A549 (cell line): Measurements from ENCODE around the gene CCDC187. TPM values are rescaled to one million over a fixed set of nuclear protein-coding genes. Genes with fewer than 3 reads are reported as not detected.

ENCODE experiments used
- ATAC-seq, 2 experiments: fragments of 200-7000 bp in 1 of 2; fragments of >200 bp in 1 of 2; cut with Nextera tagmentation in 1 of 2; cut with Tn5 transposase in 1 of 2; 3 replicates each; pipeline versions ENCODE4 v1.8.0 to v1.9.1; 2018 to 2020; ENCODE audit warnings: mild to moderate bottlenecking in 1 of 2, moderate library complexity in 1 of 2
- CTCF ChIA-PET: fragments of 300-600 bp; sonication (Branson Sonifier 250); formaldehyde crosslinking; extraction: SDS; loops from one replicate; lab custom pipeline; 2021; ENCODE audit warnings: antibody characterized with exemption, inconsistent platforms; lab: Yijun Ruan, JAX
- POLR2A ChIA-PET: fragments of 350-600 bp; formaldehyde crosslinking; extraction: SDS; loops from one replicate; lab custom pipeline; 2021; ENCODE audit warnings: antibody characterized with exemption, inconsistent platforms; lab: Yijun Ruan, JAX
- DNase-seq, 2 experiments: peaks; one replicate each; pipeline versions ENCODE4 v3.0.0 to v3.0.0-alpha.2; 2011 to 2016; ENCODE audit warnings: low read depth in 1 of 2, low spot score in 1 of 2
- FAIRE-seq: peaks from 2 replicates; lab custom pipeline; 2011; peaks lifted over from hg19 to GRCh38; lab: Jason Lieb, UNC
- H3K27ac ChIP-seq, 2 experiments: fragments of >200 bp; sonication (Bioruptor Twin); formaldehyde crosslinking; 3 replicates each; pipeline ENCODE4 v1.5.1; 2016 to 2017
- H3K4me1 ChIP-seq: fragments of >200 bp; sonication (Bioruptor Twin); formaldehyde crosslinking; 3 replicates; pipeline ENCODE4 v1.6.1; 2016
- H3K4me2 ChIP-seq: fragments of >200 bp; sonication (Bioruptor Twin); formaldehyde crosslinking; 3 replicates; pipeline ENCODE4 v1.6.1; 2016
- H3K4me3 ChIP-seq: fragments of >200 bp; sonication (Bioruptor Twin); formaldehyde crosslinking; 3 replicates; pipeline ENCODE4 v1.5.1; 2016
- H3K9me3 ChIP-seq: fragments of >200 bp; sonication (Bioruptor Twin); formaldehyde crosslinking; 3 replicates; pipeline ENCODE4 v1.6.1; 2016
- BCL3 ChIP-seq: fragments of >200 bp; sonication (Bioruptor Twin); formaldehyde crosslinking; IDR thresholded peaks from 3 replicates; pipeline ENCODE4 v1.6.1; 2016
- BHLHE40 ChIP-seq: IDR thresholded peaks from 2 replicates; pipeline ENCODE4 v1.6.1; 2012; ENCODE audit warnings: low read depth, low read length, inconsistent platforms
- CBX2 ChIP-seq: fragments of 200-600 bp; sonication (generic); IDR thresholded peaks from 2 replicates; pipeline ENCODE4 v1.6.1; 2016; ENCODE audit warnings: low read depth, mild to moderate bottlenecking, borderline replicate concordance
- CBX8 ChIP-seq: fragments of 200-600 bp; sonication (generic); IDR thresholded peaks from 2 replicates; pipeline ENCODE4 v1.6.1; 2016
- CEBPB ChIP-seq, 2 experiments: fragments of >200 bp in 1 of 2; sonication (Bioruptor Twin) in 1 of 2; formaldehyde crosslinking in 1 of 2; IDR thresholded peaks; 2 replicates each; pipeline ENCODE4 v1.6.1; 2012 to 2016
- E2F6 ChIP-seq: IDR thresholded peaks from 2 replicates; pipeline ENCODE4 v1.6.1; 2012; ENCODE audit warnings: low read depth, borderline replicate concordance
- EHF ChIP-seq: fragments of 250-450 bp; sonication (Bioruptor Pico); IDR thresholded peaks from 2 replicates; pipeline ENCODE4 v1.5.0; 2020; ENCODE audit warnings: mild to moderate bottlenecking
- EP300 ChIP-seq, 2 experiments: fragments of >200 bp; sonication (Bioruptor Twin); formaldehyde crosslinking; IDR thresholded peaks; 2 replicates in 1 of 2; 3 replicates in 1 of 2; pipeline ENCODE4 v1.6.1; 2016 to 2017
- ESRRA ChIP-seq: fragments of 150-350 bp; IDR thresholded peaks from 2 replicates; pipeline ENCODE4 v1.6.1; 2014; ENCODE audit warnings: mild to moderate bottlenecking, low read length, borderline replicate concordance
- FOSB ChIP-seq: fragments of 250-450 bp; sonication (Bioruptor Pico); IDR thresholded peaks from 2 replicates; pipeline ENCODE4 v1.5.0; 2020; ENCODE audit warnings: mild to moderate bottlenecking, moderate library complexity
- FOSL2 ChIP-seq, 2 experiments: fragments of 450-650 bp in 1 of 2; fragments of >200 bp in 1 of 2; sonication (Bioruptor Twin) in 1 of 2; formaldehyde crosslinking; IDR thresholded peaks; 2 replicates each; pipeline versions ENCODE4 v1.5.0 to v1.6.1; 2016 to 2020; ENCODE audit warnings: mild to moderate bottlenecking in 1 of 2, moderate library complexity in 1 of 2
- FOXS1 ChIP-seq: fragments of 250-450 bp; sonication (Bioruptor Pico); IDR thresholded peaks from 2 replicates; pipeline ENCODE4 v1.5.0; 2020; ENCODE audit warnings: mild to moderate bottlenecking, moderate library complexity
- HES2 ChIP-seq: fragments of >200 bp; sonication (Bioruptor Twin); formaldehyde crosslinking; IDR thresholded peaks from 2 replicates; pipeline ENCODE4 v1.6.1; 2016
- HEYL ChIP-seq: fragments of 250-450 bp; sonication (Bioruptor Pico); IDR thresholded peaks from 2 replicates; pipeline ENCODE4 v1.8.0; 2021; ENCODE audit warnings: mild to moderate bottlenecking, moderate library complexity
- HOXA7 ChIP-seq: fragments of 250-450 bp; sonication (Bioruptor Pico); IDR thresholded peaks from 2 replicates; pipeline ENCODE4 v1.5.0; 2020; ENCODE audit warnings: mild to moderate bottlenecking, moderate library complexity
- HOXB13 ChIP-seq: fragments of 250-450 bp; sonication (Bioruptor Pico); IDR thresholded peaks from 2 replicates; pipeline ENCODE4 v1.5.0; 2020; ENCODE audit warnings: low read depth, mild to moderate bottlenecking, moderate library complexity
- HOXB5 ChIP-seq: fragments of 250-450 bp; sonication (Bioruptor Pico); IDR thresholded peaks from 2 replicates; pipeline ENCODE4 v1.5.0; 2020; ENCODE audit warnings: mild to moderate bottlenecking, moderate library complexity
- JUN ChIP-seq, 2 experiments: fragments of >200 bp; sonication (Bioruptor Twin); formaldehyde crosslinking; IDR thresholded peaks; 2 replicates in 1 of 2; 3 replicates in 1 of 2; pipeline ENCODE4 v1.6.1; 2016 to 2017
- JUNB ChIP-seq: fragments of >200 bp; sonication (Bioruptor Twin); formaldehyde crosslinking; IDR thresholded peaks from 2 replicates; pipeline ENCODE4 v1.6.1; 2016
- KDM5A ChIP-seq: fragments of 200-600 bp; sonication (generic); IDR thresholded peaks from 2 replicates; pipeline ENCODE4 v1.6.1; 2016; ENCODE audit warnings: antibody characterized with exemption, mild to moderate bottlenecking
- MAZ ChIP-seq: fragments of 150-350 bp; IDR thresholded peaks from 2 replicates; pipeline ENCODE4 v1.6.1; 2014; ENCODE audit warnings: antibody characterized with exemption, low read depth, low read length, borderline replicate concordance
- NPAS2 ChIP-seq: fragments of 250-450 bp; sonication (Bioruptor Pico); IDR thresholded peaks from 2 replicates; pipeline ENCODE4 v1.8.0; 2022; ENCODE audit warnings: mild to moderate bottlenecking, moderate library complexity, borderline replicate concordance
- NR3C1 ChIP-seq: fragments of >200 bp; sonication (Bioruptor Twin); formaldehyde crosslinking; IDR thresholded peaks from 3 replicates; pipeline ENCODE4 v1.6.1; 2017
- PBX3 ChIP-seq: IDR thresholded peaks from 2 replicates; pipeline ENCODE4 v1.6.1; 2012
- PHF8 ChIP-seq: fragments of 200-600 bp; sonication (generic); IDR thresholded peaks from 2 replicates; pipeline ENCODE4 v1.6.1; 2016; ENCODE audit warnings: low read depth, mild to moderate bottlenecking, antibody characterized with exemption, moderate library complexity, borderline replicate concordance
- RAD21 ChIP-seq, 2 experiments: fragments of >200 bp in 1 of 2; sonication (Bioruptor Twin) in 1 of 2; formaldehyde crosslinking in 1 of 2; IDR thresholded peaks in 1 of 2; conservative IDR thresholded peaks in 1 of 2; 2 replicates in 1 of 2; 3 replicates in 1 of 2; pipeline ENCODE4 v1.6.1; 2012 to 2018; ENCODE audit warnings: inconsistent platforms in 1 of 2
- RARB ChIP-seq: fragments of 250-450 bp; sonication (Bioruptor Pico); IDR thresholded peaks from 2 replicates; pipeline ENCODE4 v1.8.0; 2021; ENCODE audit warnings: mild to moderate bottlenecking, moderate library complexity
- SMC3 ChIP-seq: fragments of >200 bp; sonication (Bioruptor Twin); formaldehyde crosslinking; IDR thresholded peaks from 3 replicates; pipeline ENCODE4 v1.6.1; 2018; ENCODE audit warnings: inconsistent platforms
- SREBF2 ChIP-seq: fragments of 450-650 bp; IDR thresholded peaks from 2 replicates; pipeline ENCODE4 v1.6.1; 2014; ENCODE audit warnings: mild to moderate bottlenecking, moderate library complexity
- TFCP2L1 ChIP-seq: fragments of 250-450 bp; sonication (Bioruptor Pico); IDR thresholded peaks from 2 replicates; pipeline ENCODE4 v1.5.0; 2021; ENCODE audit warnings: mild to moderate bottlenecking
- ZC3H11A ChIP-seq: fragments of 450-650 bp; IDR thresholded peaks from 2 replicates; pipeline ENCODE4 v1.6.1; 2014; ENCODE audit warnings: antibody characterized with exemption, mild to moderate bottlenecking
- ZNF302 ChIP-seq: fragments of 250-450 bp; sonication (Bioruptor Pico); IDR thresholded peaks from 2 replicates; pipeline ENCODE4 v1.9.0; 2021; ENCODE audit warnings: inconsistent platforms, mild to moderate bottlenecking, moderate library complexity
- ZSCAN20 ChIP-seq: fragments of 250-450 bp; sonication (Bioruptor Pico); IDR thresholded peaks from 2 replicates; pipeline ENCODE4 v1.8.0; 2022; ENCODE audit warnings: mild to moderate bottlenecking, moderate library complexity
- WGBS: methylation state at CpG from one replicate; pipeline ENCODE4 v1.1.6; 2017; ENCODE audit errors: missing lambda C conversion rate; 5-methylcytosine and 5-hydroxymethylcytosine counted together
- polyA plus RNA-seq, 4 experiments: library from polyadenylated mRNA; depleted of rRNA in 3 of 4; stranded (reverse); fragments of >200 nt; fragmentation: RNase III in 1 of 4; extraction: RNeasy Plus Mini Kit Qiagen cat#74134 plus additional on column Dnase treatment in 1 of 4; gene quantifications; 2 replicates in 3 of 4; 3 replicates in 1 of 4; pipeline ENCODE4 v1.2.3, GENCODE V29; 2011 to 2017

Gene CCDC187
- polyA plus RNA-seq, 2 of the 4 experiments (the other 2 are of a cell fraction): under 0.01 TPM; not detected in 1

GRCh38 chr9:136305804-136306203 lies 1.9 kb upstream of the CCDC187 start:
- ATAC-seq (peak; percentile 42 to 48; a peak in 5 of 6 replicates), DNase-seq (no peak), FAIRE-seq (no peak)
- Histone ChIP-seq H3K4me2 (no peak overlapping the region), H3K9me3 (no peaks in the 10 kb centered on the region), H3K4me1 (no peaks in the 10 kb centered on the region), H3K4me3 (no peak overlapping the region), H3K27ac (no peak overlapping the region)
- TF ChIP-seq ESRRA (no peak), RAD21 (conservative IDR thresholded peaks at IDR 0.05 in 1 of 2, IDR thresholded peaks at IDR 0.05 in 1 of 2) (no peak), CBX2 (no peak), FOSL2 (IDR thresholded peaks at IDR 0.05) (no peak), FOSL2 (CRISPR knock-in tag; IDR thresholded peaks at IDR 0.05) (no peak), EP300 (IDR thresholded peaks at IDR 0.05) (no peak), JUN (IDR thresholded peaks at IDR 0.05) (no peak), ZNF302 (no peak), FOSB (no peak), PHF8 (no peak), CBX8 (no peak), KDM5A (no peak), NR3C1 (no peak)
- whole genome bisulfite sequencing: 83% methylated on average over 6 of the region's 18 CpGs
- POLR2A ChIA-PET: no interaction called here
- CTCF ChIA-PET: no interaction called here

- no peak for DNase-seq
- TF ChIP-seq TFCP2L1 (CRISPR knock-in tag) (no peak), HOXB5 (CRISPR knock-in tag) (no peak), JUN (IDR thresholded peaks at IDR 0.05) (no peak), HOXB13 (CRISPR knock-in tag) (no peak), MAZ (no peak), HES2 (no peak), ZC3H11A (no peak), SREBF2 (no peak), HOXA7 (CRISPR knock-in tag) (no peak), PBX3 (no peak), CEBPB (IDR thresholded peaks at IDR 0.05) (no peak), BHLHE40 (no peak), EHF (CRISPR knock-in tag) (no peak), RARB (CRISPR knock-in tag) (no peak), EP300 (IDR thresholded peaks at IDR 0.05) (no peak), ZSCAN20 (CRISPR knock-in tag) (no peak)
- FAIRE-seq: no peak
- H3K4me3 ChIP-seq: no peak overlapping the region
- no peak overlapping the region for H3K27ac ChIP-seq
- CTCF ChIA-PET: interaction anchor here (0.5 to 1.6 kb wide), 2 partner anchors 8 to 153 kb away, joined by 3 read pairs; no protein-coding TSS in a partner anchor
- H3K4me2 ChIP-seq: no peak overlapping the region
- no peaks in the 10 kb centered on the region for H3K4me1 ChIP-seq
- peak; percentile 26 to 28; a peak in 4 of 6 replicates for ATAC-seq
- H3K9me3 ChIP-seq: no peaks in the 10 kb centered on the region
- POLR2A ChIA-PET: no interaction called here
- 74% methylated on average over 7 of the region's 13 CpGs for WGBS
Observed at GRCh38 chr9:136304981-136305380, 1.1 kb upstream of the CCDC187 start.

GRCh38 chr9:136304456-136304855 lies 562 bp upstream of the CCDC187 start:
- H3K4me2 ChIP-seq: no peak overlapping the region
- DNase-seq (no peak), ATAC-seq (no peak), FAIRE-seq (no peak)
- H3K4me1 ChIP-seq: no peaks in the 10 kb centered on the region
- 81% methylated on average over 10 of the region's 10 CpGs for WGBS
- H3K9me3 ChIP-seq: no peaks in the 10 kb centered on the region
- POLR2A ChIA-PET: no interaction called here
- CTCF ChIA-PET: interaction anchor here (0.5 to 1.6 kb wide), 3 partner anchors 8 to 154 kb away, joined by 3 read pairs; no protein-coding TSS in a partner anchor
- H3K4me3 ChIP-seq: no peak overlapping the region
- TF ChIP-seq E2F6 (no peak), JUNB (no peak), BCL3 (no peak), HOXA7 (CRISPR knock-in tag) (no peak), SMC3 (no peak), SREBF2 (no peak), CBX2 (no peak), ZNF302 (no peak), JUN (IDR thresholded peaks at IDR 0.05) (no peak), HEYL (CRISPR knock-in tag) (no peak), FOXS1 (CRISPR knock-in tag) (no peak), HES2 (no peak), NPAS2 (CRISPR knock-in tag) (no peak), PHF8 (no peak), HOXB5 (CRISPR knock-in tag) (no peak), ZC3H11A (no peak)
- H3K27ac ChIP-seq: no peak overlapping the region
